KMS-11 (cell line): ENCODE measurements around the gene ACSF2.

Experiments
- H2AFZ ChIP-seq: fragments of 200-600 bp; sonication (generic); 2 replicates; pipeline ENCODE4 v1.6.1; 2016; ENCODE audit warnings: antibody characterized with exemption, mixed run types, low read depth
- H3K27ac ChIP-seq: fragments of 200-600 bp; sonication (generic); 2 replicates; pipeline ENCODE4 v1.6.1; 2016; ENCODE audit warnings: mild to moderate bottlenecking, mixed run types
- H3K27me3 ChIP-seq: fragments of 200-600 bp; sonication (generic); 2 replicates; pipeline ENCODE4 v1.6.1; 2017; ENCODE audit warnings: mild to moderate bottlenecking, low read depth, mixed run types, moderate library complexity; ENCODE audit not compliant: insufficient read depth
- H3K36me3 ChIP-seq: fragments of 200-600 bp; sonication (generic); 2 replicates; pipeline ENCODE4 v1.6.1; 2017; ENCODE audit warnings: mild to moderate bottlenecking, mixed run types; ENCODE audit not compliant: insufficient read depth
- H3K4me1 ChIP-seq: fragments of 200-600 bp; sonication (generic); 2 replicates; pipeline ENCODE4 v1.6.1; 2016; ENCODE audit warnings: mild to moderate bottlenecking, low read depth, mixed run types; ENCODE audit not compliant: poor library complexity, severe bottlenecking
- H3K4me2 ChIP-seq: fragments of 200-600 bp; sonication (generic); 2 replicates; pipeline ENCODE4 v1.7.0; 2016; ENCODE audit warnings: mild to moderate bottlenecking, mixed run types
- H3K4me3 ChIP-seq: fragments of 200-600 bp; sonication (generic); IDR thresholded peaks from 2 replicates; pipeline ENCODE4 v1.6.1; 2017; ENCODE audit warnings: low read depth, low read length, mixed read lengths; ENCODE audit not compliant: insufficient read depth
- H3K79me2 ChIP-seq: fragments of 200-600 bp; sonication (generic); 2 replicates; pipeline ENCODE4 v1.6.1; 2016; ENCODE audit warnings: low read depth, mixed run types; ENCODE audit not compliant: insufficient read depth
- H3K9ac ChIP-seq: fragments of 200-600 bp; sonication (generic); 2 replicates; pipeline ENCODE4 v1.6.1; 2016; ENCODE audit warnings: mild to moderate bottlenecking, mixed run types
- H4K20me1 ChIP-seq: fragments of 200-600 bp; sonication (generic); 2 replicates; pipeline ENCODE4 v1.6.1; 2016; ENCODE audit warnings: mild to moderate bottlenecking, mixed run types; ENCODE audit not compliant: insufficient read depth
- CTCF ChIP-seq: fragments of 200-600 bp; sonication (generic); conservative IDR thresholded peaks from 2 replicates; pipeline ENCODE4 v1.6.1; 2017; ENCODE audit warnings: low read depth, mild to moderate bottlenecking, antibody characterized with exemption, low read length, moderate library complexity, mixed read lengths

Gene ACSF2

GRCh38 chr17:50467114-50467854 lies 41.3 kb downstream of the ACSF2 start:
- Histone ChIP-seq H3K79me2 (no peaks in the 10 kb centered on the region), H3K9ac (no peak overlapping the region), H3K27ac (no peak overlapping the region), H2AFZ (no peak overlapping the region), H3K4me2 (no peak overlapping the region), H3K27me3 (no peaks in the 10 kb centered on the region), H3K4me3 (no peak overlapping the region), H4K20me1 (no peaks in the 10 kb centered on the region), H3K4me1 (no peaks in the 10 kb centered on the region), H3K36me3 (no peaks in the 10 kb centered on the region)
- TF ChIP-seq CTCF = no peak

GRCh38 chr17:50467855-50468303 lies 41.9 kb downstream of the ACSF2 start:
- H3K27ac ChIP-seq = no peak overlapping the region

DNA sequence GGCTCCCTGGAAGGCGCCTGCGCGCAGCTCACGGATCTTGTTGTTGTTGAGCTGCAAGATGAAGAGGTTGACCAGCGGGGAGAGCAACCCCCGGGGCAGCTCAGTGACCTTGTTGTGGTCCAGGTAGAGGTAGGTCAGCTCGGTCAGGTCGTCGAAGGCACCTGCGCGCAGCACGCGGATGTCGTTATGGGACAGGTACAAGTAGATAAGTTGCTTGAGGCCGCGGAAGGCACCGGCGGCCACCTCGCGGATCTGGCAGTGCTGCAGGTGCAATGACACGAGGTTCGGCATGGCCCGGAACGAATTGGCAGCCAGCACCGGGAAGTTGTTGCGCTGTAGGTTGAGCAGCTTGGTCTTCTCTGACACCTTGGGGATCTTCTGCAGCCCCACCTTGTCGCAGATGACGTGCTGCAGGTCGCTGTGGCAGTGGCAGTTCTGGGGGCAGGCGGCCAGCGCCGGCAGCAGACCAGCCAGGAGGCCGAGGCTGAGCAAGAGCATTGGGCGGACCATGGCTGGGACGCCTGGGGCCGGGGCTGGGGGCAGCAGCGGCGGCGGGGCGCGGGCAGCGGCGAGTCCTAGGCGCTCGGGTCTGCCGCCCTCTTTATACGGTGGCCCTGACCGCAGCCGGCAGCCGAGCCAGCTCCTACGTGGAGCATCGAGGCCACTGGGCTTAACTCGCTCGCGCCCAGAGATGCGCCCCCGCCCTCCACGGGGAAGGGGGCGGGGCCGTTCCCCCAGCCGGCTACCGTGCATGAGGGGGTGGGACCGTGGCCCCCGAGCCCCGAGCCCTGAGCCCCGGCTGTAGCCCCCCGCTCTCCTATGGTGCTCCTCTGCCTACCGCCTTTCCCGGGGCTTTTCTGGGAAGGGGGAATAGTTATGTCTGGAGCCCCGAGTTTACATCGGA lies 42.5 kb downstream of the ACSF2 start, which contains the start of gene CHAD:
CHAD (minus strand) TSS at position 577 of the 904 bp plus-strand sequence; CDS start at position 510, 67 bp downstream.
- no peaks in the 10 kb centered on the region for H3K4me1 ChIP-seq
- no peak within 1 kb of the TSS for H2AFZ ChIP-seq
- no peaks in the 10 kb centered on the region for H3K36me3 ChIP-seq
- TF ChIP-seq CTCF = no peak
- no peak within 1 kb of the TSS for H3K4me2 ChIP-seq
- H3K27ac ChIP-seq = no peak within 1 kb of the TSS
- no peaks in the 10 kb centered on the region for H3K79me2 ChIP-seq
- no peaks in the 10 kb centered on the region for H4K20me1 ChIP-seq
- no peaks in the 10 kb centered on the region for H3K27me3 ChIP-seq
- no peak within 1 kb of the TSS for H3K4me3 ChIP-seq
- no peak within 1 kb of the TSS for H3K9ac ChIP-seq

More at GRCh38 chr17:50467855-50468303, 41.9 kb downstream of the ACSF2 start:
- H4K20me1 ChIP-seq = no peaks in the 10 kb centered on the region
- TF ChIP-seq CTCF = no peak
- H3K4me2 ChIP-seq = no peak overlapping the region
- H2AFZ ChIP-seq = no peak overlapping the region
- H3K36me3 ChIP-seq = no peaks in the 10 kb centered on the region
- no peak overlapping the region for H3K9ac ChIP-seq
- no peaks in the 10 kb centered on the region for H3K27me3 ChIP-seq
- H3K4me3 ChIP-seq = no peak overlapping the region
- H3K4me1 ChIP-seq = no peaks in the 10 kb centered on the region
- no peaks in the 10 kb centered on the region for H3K79me2 ChIP-seq

GRCh38 chr17:50469208-50469605 lies 43.2 kb downstream of the ACSF2 start:
- no peak overlapping the region for H2AFZ ChIP-seq
- H3K4me1 ChIP-seq = no peaks in the 10 kb centered on the region
- H3K9ac ChIP-seq = no peak overlapping the region
- H3K4me2 ChIP-seq = no peak overlapping the region
- no peak for TF ChIP-seq CTCF
- no peak overlapping the region for H3K4me3 ChIP-seq
- H3K79me2 ChIP-seq = no peaks in the 10 kb centered on the region
- H3K27me3 ChIP-seq = no peaks in the 10 kb centered on the region
- H3K27ac ChIP-seq = no peak overlapping the region
- H3K36me3 ChIP-seq = no peaks in the 10 kb centered on the region
- H4K20me1 ChIP-seq = no peaks in the 10 kb centered on the region
